Measurements from ENCODE around the gene DNAH10.

The DNAH10 gene

GRCh38 chr12:123976227-123976826, 214.2 kb downstream of the DNAH10 start:
- no peak for DNase-seq (ENCODE audit: low read depth, low spot score)

DNA sequence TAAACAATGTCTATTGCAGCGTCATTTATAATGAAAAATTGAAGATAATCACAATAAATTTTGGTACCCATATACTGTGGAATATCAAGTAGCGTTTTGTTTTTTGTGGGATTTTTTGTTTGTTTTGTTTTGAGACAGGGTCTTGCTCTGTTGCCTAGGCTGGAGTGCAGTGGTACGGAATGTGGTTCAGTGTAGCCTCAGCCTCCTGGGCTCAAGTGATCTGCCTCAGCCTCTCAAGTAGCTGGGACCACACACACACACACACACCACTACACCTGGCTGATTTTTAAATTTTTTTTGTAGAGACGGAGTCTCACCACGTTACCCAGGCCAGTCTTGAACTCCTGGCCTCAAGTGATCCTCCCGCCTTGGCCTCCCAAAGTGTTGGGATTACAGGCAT, 217.5 kb downstream of the DNAH10 start:
- no peak for DNase-seq (ENCODE audit: low read depth, low spot score)
- Histone ChIP-seq H3K36me3 (ENCODE audit: insufficient read depth, insufficient read length, low read length) (peaks cover 43% of the 10 kb centered on the region), H3K4me1 (ENCODE audit: insufficient read depth, insufficient read length) (no peaks in the 10 kb centered on the region), H3K9ac (ENCODE audit: insufficient read length, low read depth) (no peak overlapping the region), H3K27me3 (ENCODE audit: insufficient read depth, insufficient read length) (peaks cover 15% of the 10 kb centered on the region), H3K4me3 (ENCODE audit: insufficient read length, low read depth) (no peak overlapping the region), H3K9me3 (ENCODE audit: insufficient read depth, low read length) (no peaks in the 10 kb centered on the region)
- TF ChIP-seq ZNF274 (IDR thresholded peaks at IDR 0.05; ENCODE audit: low read depth, low read length) (no peak), SUZ12 (IDR thresholded peaks at IDR 0.05; ENCODE audit: extremely low read depth, insufficient read depth, insufficient read length) (no peak), YY1 (IDR thresholded peaks at IDR 0.05; ENCODE audit: insufficient read depth, insufficient read length) (no peak)

More at GRCh38 chr12:123976227-123976826, 214.2 kb downstream of the DNAH10 start:
- H3K4me1 ChIP-seq (ENCODE audit: insufficient read depth, insufficient read length), result no peaks in the 10 kb centered on the region
- H3K9ac ChIP-seq (ENCODE audit: insufficient read length, low read depth), result no peak overlapping the region
- H3K36me3 ChIP-seq (ENCODE audit: insufficient read depth, insufficient read length, low read length), result peaks cover 41% of the 10 kb centered on the region
- H3K4me3 ChIP-seq (ENCODE audit: insufficient read length, low read depth), result no peak overlapping the region
- peaks cover 24% of the 10 kb centered on the region for H3K27me3 ChIP-seq (ENCODE audit: insufficient read depth, insufficient read length)
- no peaks in the 10 kb centered on the region for H3K9me3 ChIP-seq (ENCODE audit: insufficient read depth, low read length)
- TF ChIP-seq ZNF274 (IDR thresholded peaks at IDR 0.05; ENCODE audit: low read depth, low read length) (no peak), SUZ12 (IDR thresholded peaks at IDR 0.05; ENCODE audit: extremely low read depth, insufficient read depth, insufficient read length) (no peak), YY1 (IDR thresholded peaks at IDR 0.05; ENCODE audit: insufficient read depth, insufficient read length) (no peak)

GRCh38 chr12:123982269-123982668, 220.2 kb downstream of the DNAH10 start:
- Histone ChIP-seq H3K27me3 (ENCODE audit: insufficient read depth, insufficient read length) (no peaks in the 10 kb centered on the region), H3K9me3 (ENCODE audit: insufficient read depth, low read length) (no peaks in the 10 kb centered on the region), H3K36me3 (ENCODE audit: insufficient read depth, insufficient read length, low read length) (peaks cover 31% of the 10 kb centered on the region), H3K4me1 (ENCODE audit: insufficient read depth, insufficient read length) (no peaks in the 10 kb centered on the region), H3K9ac (ENCODE audit: insufficient read length, low read depth) (no peak overlapping the region), H3K4me3 (ENCODE audit: insufficient read length, low read depth) (no peak overlapping the region)
- no peak for DNase-seq (ENCODE audit: low read depth, low spot score)
- TF ChIP-seq SUZ12 (IDR thresholded peaks at IDR 0.05; ENCODE audit: extremely low read depth, insufficient read depth, insufficient read length) (no peak), YY1 (IDR thresholded peaks at IDR 0.05; ENCODE audit: insufficient read depth, insufficient read length) (no peak), ZNF274 (IDR thresholded peaks at IDR 0.05; ENCODE audit: low read depth, low read length) (no peak)

GRCh38 chr12:123983822-123984485, 221.9 kb downstream of the DNAH10 start:
- peak; percentile 55 for DNase-seq (ENCODE audit: low read depth, low spot score)
- Histone ChIP-seq H3K9ac (ENCODE audit: insufficient read length, low read depth) (no peak overlapping the region), H3K9me3 (ENCODE audit: insufficient read depth, low read length) (no peaks in the 10 kb centered on the region), H3K27me3 (ENCODE audit: insufficient read depth, insufficient read length) (no peaks in the 10 kb centered on the region), H3K36me3 (ENCODE audit: insufficient read depth, insufficient read length, low read length) (peaks cover 26% of the 10 kb centered on the region), H3K4me3 (ENCODE audit: insufficient read length, low read depth) (no peak overlapping the region), H3K4me1 (ENCODE audit: insufficient read depth, insufficient read length) (no peaks in the 10 kb centered on the region)
- TF ChIP-seq ZNF274 (IDR thresholded peaks at IDR 0.05; ENCODE audit: low read depth, low read length) (no peak), YY1 (IDR thresholded peaks at IDR 0.05; ENCODE audit: insufficient read depth, insufficient read length) (no peak), SUZ12 (IDR thresholded peaks at IDR 0.05; ENCODE audit: extremely low read depth, insufficient read depth, insufficient read length) (no peak)

- Histone ChIP-seq H3K9me3 (ENCODE audit: insufficient read depth, low read length) (no peaks in the 10 kb centered on the region), H3K4me3 (ENCODE audit: insufficient read length, low read depth) (no peak overlapping the region), H3K27me3 (ENCODE audit: insufficient read depth, insufficient read length) (no peaks in the 10 kb centered on the region), H3K36me3 (ENCODE audit: insufficient read depth, insufficient read length, low read length) (peaks cover 35% of the 10 kb centered on the region), H3K4me1 (ENCODE audit: insufficient read depth, insufficient read length) (no peaks in the 10 kb centered on the region), H3K9ac (ENCODE audit: insufficient read length, low read depth) (no peak overlapping the region)
- DNase-seq (ENCODE audit: low read depth, low spot score), result no peak
- TF ChIP-seq YY1 (IDR thresholded peaks at IDR 0.05; ENCODE audit: insufficient read depth, insufficient read length), result no peak
- no peak for TF ChIP-seq SUZ12 (IDR thresholded peaks at IDR 0.05; ENCODE audit: extremely low read depth, insufficient read depth, insufficient read length)
- TF ChIP-seq ZNF274 (IDR thresholded peaks at IDR 0.05; ENCODE audit: low read depth, low read length), result no peak
Measured at GRCh38 chr12:123984903-123985302, 222.8 kb downstream of the DNAH10 start.
